A172 (cell line): ENCODE measurements around the gene IRF3. TPM values are rescaled to one million over a fixed set of nuclear protein-coding genes. Genes with fewer than 3 reads are reported as not detected.
"Not testable (repeated sequence)": the region's sequence is repeated elsewhere in the genome, so short reads cannot be mapped to it uniquely, and the experiment has no call there.

ENCODE experiments used
- DNase-seq: peaks from one replicate; pipeline ENCODE4 v3.0.0-alpha.2; 2015; ENCODE audit warnings: low spot score
- total RNA-seq: library from RNA; depleted of rRNA; stranded (reverse); fragments of >200 nt; shearing (Covaris generic); gene quantifications from 2 replicates; pipeline ENCODE4 v1.2.3, GENCODE V29; 2014; rRNA removed

IRF3 gene
- total RNA-seq, 1 experiment from 2014 or later = 75.6 TPM

DNA sequence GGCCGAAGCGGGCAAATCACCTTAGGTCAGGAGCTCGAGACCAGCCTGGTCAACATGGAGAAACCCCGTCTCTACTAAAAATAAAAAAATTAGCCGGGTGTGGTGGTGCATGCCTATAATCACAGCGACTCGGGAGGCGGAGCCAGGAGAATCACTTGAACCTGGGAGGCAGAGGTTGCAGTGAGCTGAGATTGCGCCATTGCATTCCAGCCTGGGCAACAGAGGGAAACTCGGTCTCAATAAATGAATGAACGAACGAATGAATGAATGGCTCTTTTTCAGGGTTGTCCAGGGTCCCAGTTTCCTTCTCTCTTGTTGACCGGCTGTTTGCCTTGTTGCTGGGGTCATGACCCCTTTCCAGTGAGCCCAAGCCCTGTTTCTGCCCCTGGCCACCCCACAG, 47.8 kb downstream of the IRF3 start:
- DNase-seq = not testable (repeated sequence)

GRCh38 chr19:49616945-49617344, 48.7 kb downstream of the IRF3 start:
- no peak for DNase-seq

DNA sequence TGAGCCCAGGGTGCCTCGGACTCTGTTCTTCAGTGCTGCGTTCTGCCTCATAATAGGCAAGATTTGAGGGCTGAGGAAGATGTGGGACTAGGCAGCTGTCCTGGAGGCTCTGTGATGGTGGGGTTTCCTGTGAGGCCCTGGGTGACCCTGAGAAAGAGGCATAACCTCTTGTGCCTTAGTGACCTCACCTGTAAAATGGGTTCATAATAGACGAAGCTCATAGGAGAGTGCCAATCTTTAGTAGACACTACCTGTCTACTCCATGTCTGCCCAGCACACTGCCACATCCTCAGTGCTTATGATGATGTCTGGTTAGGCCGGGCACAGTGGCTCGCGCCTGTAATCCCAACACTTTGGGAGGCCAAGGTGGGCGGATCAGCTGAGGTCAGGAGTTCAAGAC, 49.1 kb downstream of the IRF3 start:
- DNase-seq = no peak

DNA sequence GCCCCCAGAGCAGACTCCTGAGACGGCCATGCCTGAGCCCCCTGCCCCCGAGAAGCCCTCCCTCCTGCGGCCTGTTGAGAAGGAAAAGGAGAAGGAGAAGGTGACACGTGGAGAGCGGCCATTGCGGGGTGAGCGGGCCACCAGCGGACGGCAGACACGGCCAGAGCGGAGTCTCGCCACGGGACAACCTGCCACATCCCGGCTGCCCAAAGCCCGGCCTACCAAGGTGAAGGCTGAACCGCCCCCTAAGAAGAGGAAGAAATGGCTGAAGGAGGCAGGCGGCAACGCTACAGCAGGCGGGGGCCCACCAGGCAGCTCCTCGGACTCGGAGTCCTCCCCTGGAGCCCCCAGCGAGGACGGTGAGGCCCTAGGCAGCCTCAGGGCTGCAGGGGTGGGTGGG, 49.8 kb downstream of the IRF3 start:
- no peak for DNase-seq

DNA sequence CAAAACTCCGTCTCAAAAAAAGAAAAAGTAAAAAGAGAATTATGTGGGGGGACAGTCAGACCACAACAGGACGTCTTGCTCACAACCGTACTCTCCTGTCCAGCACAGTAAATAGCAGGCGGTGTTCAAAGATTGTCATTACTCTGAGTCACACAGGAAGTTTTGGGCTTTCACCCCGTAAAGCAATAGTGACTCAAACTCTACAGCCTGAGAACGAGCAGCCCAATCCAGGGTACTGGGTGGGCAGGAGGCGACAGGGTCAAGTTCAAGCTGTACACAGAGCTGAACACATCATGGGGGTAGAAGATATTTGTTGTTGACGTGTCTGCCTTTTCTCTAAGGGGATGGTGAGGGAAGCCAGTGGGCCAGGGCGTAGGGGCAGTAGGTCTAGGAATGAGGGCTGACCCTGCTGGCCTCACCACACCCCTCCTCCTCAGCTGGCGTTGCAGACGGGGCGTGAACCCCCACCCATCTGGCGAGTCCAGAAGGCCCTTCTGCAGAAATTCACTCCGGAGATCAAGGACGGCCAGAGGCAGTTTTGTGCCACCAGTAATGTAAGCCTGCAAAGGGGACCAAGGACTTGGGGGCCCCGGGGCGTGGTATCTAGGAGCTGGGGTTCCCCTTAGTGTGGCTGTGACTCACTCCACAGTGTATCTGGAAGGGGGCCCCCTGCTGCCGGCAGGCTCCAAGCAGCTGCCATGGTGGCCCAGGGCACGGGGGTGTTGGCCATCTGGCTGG, 51.4 kb downstream of the IRF3 start:
- DNase-seq = peak; percentile 97

- DNase-seq = peak; percentile 85
Measured at GRCh38 chr19:49613374-49613773, 52.3 kb downstream of the IRF3 start.

Other genes with a start within 250 kb of the IRF3 start
- not detected in 2 replicates for gene PTH2, start 242.4 kb downstream of the IRF3 start, total RNA-seq
- not detected in 2 replicates for gene GFY, start 240.5 kb downstream of the IRF3 start, total RNA-seq
- gene SLC17A7, start 224.3 kb downstream of the IRF3 start, total RNA-seq = 0.12 TPM in 1 of 2 replicates, not detected in the other
- gene PIH1D1, start 214.0 kb downstream of the IRF3 start, total RNA-seq = 103 and 119 TPM in 2 replicates
- gene ALDH16A1, start 212.6 kb downstream of the IRF3 start, total RNA-seq = 41.6 and 47.0 TPM in 2 replicates
- gene FLT3LG, start 191.6 kb downstream of the IRF3 start, total RNA-seq = 4.7 and 6.2 TPM in 2 replicates
- gene RPL13A, start 178.2 kb downstream of the IRF3 start, total RNA-seq = 1,452 and 1,525 TPM in 2 replicates
- 2,104 and 3,140 TPM in 2 replicates for gene RPS11, start 169.4 kb downstream of the IRF3 start, total RNA-seq
- gene FCGRT, start 153.2 kb downstream of the IRF3 start, total RNA-seq = 0.17 and 0.77 TPM in 2 replicates
- gene RCN3, start 137.9 kb downstream of the IRF3 start, total RNA-seq = 0.46 TPM in 1 of 2 replicates, not detected in the other
- 131 and 142 TPM in 2 replicates for gene NOSIP, start 85.3 kb downstream of the IRF3 start, total RNA-seq
- gene PRRG2, start 84.5 kb downstream of the IRF3 start, total RNA-seq = 0.43 and 0.79 TPM in 2 replicates
- 2.3 and 4.7 TPM in 2 replicates for gene PRR12, start 74.7 kb downstream of the IRF3 start, total RNA-seq
- 32.0 and 34.5 TPM in 2 replicates for gene RRAS, start 25.7 kb downstream of the IRF3 start, total RNA-seq
- 28.8 and 31.9 TPM in 2 replicates for gene SCAF1, start 23.6 kb downstream of the IRF3 start, total RNA-seq
- gene BCL2L12, start 76 bp upstream of the IRF3 start, total RNA-seq = 21.8 and 24.5 TPM in 2 replicates
- gene PRMT1, start 11.4 kb upstream of the IRF3 start, total RNA-seq = 485 and 504 TPM in 2 replicates
- gene ADM5, start 23.7 kb upstream of the IRF3 start, total RNA-seq = 2.7 and 3.2 TPM in 2 replicates
- 0.53 and 6.1 TPM in 2 replicates for gene CPT1C, start 25.3 kb upstream of the IRF3 start, total RNA-seq
- gene TSKS, start 97.4 kb upstream of the IRF3 start, total RNA-seq = not detected in 2 replicates
- 116 and 130 TPM in 2 replicates for gene AP2A1, start 101.1 kb upstream of the IRF3 start, total RNA-seq
- gene FUZ, start 147.4 kb upstream of the IRF3 start, total RNA-seq = 17.6 and 19.0 TPM in 2 replicates
- 28.6 and 34.8 TPM in 2 replicates for gene MED25, start 152.4 kb upstream of the IRF3 start, total RNA-seq
- 119 and 139 TPM in 2 replicates for gene PTOV1, start 185.3 kb upstream of the IRF3 start, total RNA-seq
- gene PNKP, start 201.7 kb upstream of the IRF3 start, total RNA-seq = 50.7 and 63.0 TPM in 2 replicates
- gene AKT1S1, start 211.5 kb upstream of the IRF3 start, total RNA-seq = 19.2 and 22.7 TPM in 2 replicates
- 10.1 and 11.9 TPM in 2 replicates for gene TBC1D17, start 211.8 kb upstream of the IRF3 start, total RNA-seq
- gene IL4I1, start 231.0 kb upstream of the IRF3 start, total RNA-seq = 6.4 and 15.4 TPM in 2 replicates